HCT116 (cell line): ENCODE data around the gene PNLDC1.

ENCODE experiments used
- CTCF ChIP-seq, 3 experiments: fragments of 200-600 bp in 1 of 3; sonication (generic) in 1 of 3; IDR thresholded peaks in 2 of 3; conservative IDR thresholded peaks in 1 of 3; 2 replicates each; pipeline ENCODE4 v1.5.1; 2012 to 2017; ENCODE audit warnings: low read depth in 2 of 3, low read length in 2 of 3, antibody characterized with exemption in 1 of 3, borderline replicate concordance in 1 of 3, control low read depth in 1 of 3, mild to moderate bottlenecking in 1 of 3, mixed read lengths in 1 of 3, mixed run types in 1 of 3, moderate library complexity in 1 of 3; ENCODE audit not compliant: insufficient read depth in 1 of 3
- EGR1 ChIP-seq: IDR thresholded peaks from 2 replicates; pipeline ENCODE4 v1.6.1; 2012; ENCODE audit warnings: low read depth
- JUND ChIP-seq: IDR thresholded peaks from 2 replicates; pipeline ENCODE4 v1.6.1; 2012
- POLR2A ChIP-seq: IDR thresholded peaks from 2 replicates; pipeline ENCODE4 v1.7.0; 2011; ENCODE audit warnings: borderline replicate concordance; ENCODE audit not compliant: insufficient read depth, insufficient read length; ENCODE audit errors: extremely low read depth
- POLR2AphosphoS5 ChIP-seq: IDR thresholded peaks from 2 replicates; pipeline ENCODE4 v1.6.1; 2011; ENCODE audit warnings: mild to moderate bottlenecking, low read depth, low read length, moderate library complexity
- SIN3A ChIP-seq: IDR thresholded peaks from 2 replicates; pipeline ENCODE4 v1.6.1; 2012; ENCODE audit warnings: low read depth
- SP1 ChIP-seq: IDR thresholded peaks from 2 replicates; pipeline ENCODE4 v1.6.1; 2012; ENCODE audit warnings: low read depth
- TF ChIP-seq, protein P1 (sequence below): IDR thresholded peaks from 2 replicates; pipeline ENCODE4 v1.6.1; 2012
- TF ChIP-seq, protein P2 (sequence below): IDR thresholded peaks from 2 replicates; pipeline ENCODE4 v1.6.1; 2012

GRCh38 chr6:159807150-159807858 lies 7.2 kb downstream of the PNLDC1 start:
- TF ChIP-seq, protein P1, sequence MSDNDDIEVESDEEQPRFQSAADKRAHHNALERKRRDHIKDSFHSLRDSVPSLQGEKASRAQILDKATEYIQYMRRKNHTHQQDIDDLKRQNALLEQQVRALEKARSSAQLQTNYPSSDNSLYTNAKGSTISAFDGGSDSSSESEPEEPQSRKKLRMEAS: no peak
- TF ChIP-seq CTCF (IDR thresholded peaks at IDR 0.05 in 2 of 3, conservative IDR thresholded peaks at IDR 0.05 in 1 of 3; ENCODE audit: borderline replicate concordance in 1 of 3, insufficient read depth in 1 of 3, low read depth in 2 of 3, low read length in 2 of 3): no peak
- TF ChIP-seq EGR1: no peak
- no peak for TF ChIP-seq SP1
- TF ChIP-seq SIN3A: no peak
- no peak for TF ChIP-seq JUND
- TF ChIP-seq, protein P2, sequence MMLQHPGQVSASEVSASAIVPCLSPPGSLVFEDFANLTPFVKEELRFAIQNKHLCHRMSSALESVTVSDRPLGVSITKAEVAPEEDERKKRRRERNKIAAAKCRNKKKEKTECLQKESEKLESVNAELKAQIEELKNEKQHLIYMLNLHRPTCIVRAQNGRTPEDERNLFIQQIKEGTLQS: no peak
- TF ChIP-seq POLR2A: no peak
- TF ChIP-seq POLR2AphosphoS5: no peak
